Left kidney (tissue), 2 donors: ENCODE data around the gene MS4A15. TPM values are rescaled to one million over a fixed set of nuclear protein-coding genes. Genes with fewer than 3 reads are reported as not detected.
"Not testable (repeated sequence)": the region's sequence is repeated elsewhere in the genome, so short reads cannot be mapped to it uniquely, and the experiment has no call there.

Source experiments
- DNase-seq: peaks from one replicate; pipeline ENCODE4 v3.0.0-alpha.2; 2013
- polyA plus RNA-seq: library from polyadenylated mRNA; unstranded; fragments of 120-200 nt; gene quantifications from one replicate; pipeline ENCODE4 v1.2.1, GENCODE V29; 2013; ENCODE audit not compliant: insufficient read length

Gene MS4A15
- polyA plus RNA-seq, 1 donor = not detected

DNA sequence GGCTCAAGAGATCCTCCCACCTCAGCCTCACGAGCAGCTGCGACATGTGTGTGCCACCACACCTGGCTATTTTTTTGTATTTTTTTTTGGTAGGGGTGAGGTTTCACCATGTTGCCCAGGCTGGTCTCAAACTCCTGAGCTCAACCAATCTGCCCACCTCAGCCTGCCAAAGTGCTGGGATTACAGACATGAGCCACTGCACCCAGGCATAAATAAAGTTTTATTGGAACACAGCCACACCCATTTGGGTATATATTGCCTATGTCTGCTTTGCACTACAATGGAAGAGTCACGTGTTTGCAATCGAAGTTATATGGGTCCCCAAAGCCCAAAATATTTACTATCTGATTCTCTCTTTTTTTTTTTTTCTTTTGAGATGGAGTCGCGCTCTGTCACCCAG is 1.8 kb upstream of the MS4A15 start:
- DNase-seq = no peak

- no peak for DNase-seq
These were observed 649 bp downstream of the MS4A15 start for GRCh38 chr11:60757231-60757800.

DNA sequence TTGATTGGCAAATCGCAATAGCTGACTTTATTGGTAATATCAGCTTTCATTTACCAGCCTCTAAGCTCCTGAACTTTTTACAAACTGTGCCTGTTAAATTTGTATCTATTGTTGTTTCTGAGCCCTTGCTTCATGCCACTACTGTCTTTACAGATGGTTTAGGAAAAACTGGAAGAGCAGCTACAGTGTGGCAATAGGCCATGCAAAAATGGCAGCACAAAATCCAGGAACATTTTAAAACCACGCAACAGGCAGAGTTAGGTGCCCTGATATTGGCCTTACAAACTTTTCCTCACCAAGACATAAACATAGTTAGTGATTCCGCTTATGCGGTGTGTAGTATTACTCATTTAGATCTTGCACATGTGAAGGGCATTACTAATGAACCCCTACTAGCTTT is 2.0 kb downstream of the MS4A15 start:
- not testable (repeated sequence) for DNase-seq

DNA sequence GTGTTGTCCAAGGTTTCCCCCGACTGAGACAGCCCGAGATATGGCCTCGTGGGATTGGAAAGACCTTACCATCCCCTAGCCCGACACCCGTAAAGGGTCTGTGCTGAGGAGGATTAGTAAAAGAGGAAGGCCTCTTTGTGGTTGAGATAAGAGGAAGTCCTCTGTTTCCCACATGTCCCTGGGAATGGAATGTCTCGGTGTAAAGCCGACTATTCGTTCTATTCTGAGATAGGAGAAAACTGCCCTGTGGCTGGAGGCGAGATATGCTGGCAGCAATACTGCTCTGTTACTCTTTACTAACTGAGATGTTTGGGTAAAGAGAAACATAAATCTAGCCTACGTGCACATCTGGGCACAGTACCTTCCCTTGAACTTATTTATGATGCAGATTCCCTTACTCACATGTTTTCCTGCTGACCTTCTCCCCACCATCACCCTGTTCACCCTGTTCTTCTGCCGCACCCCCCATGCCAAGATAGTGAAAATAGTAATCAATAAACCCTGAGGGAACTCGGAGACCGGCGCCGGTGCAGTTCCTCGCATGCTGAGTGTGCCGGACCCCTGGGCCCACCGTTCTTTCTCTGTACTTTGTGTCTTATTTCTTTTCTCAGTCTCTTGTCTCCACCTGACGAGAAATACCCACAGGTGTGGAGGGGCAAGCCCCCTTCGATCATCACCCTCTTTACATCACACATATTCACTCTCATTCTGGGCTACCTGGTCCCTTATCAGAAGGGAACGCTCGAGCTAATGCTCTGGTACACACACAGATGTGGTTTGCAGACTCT is 3.0 kb downstream of the MS4A15 start:
- DNase-seq = not testable (repeated sequence)

DNA sequence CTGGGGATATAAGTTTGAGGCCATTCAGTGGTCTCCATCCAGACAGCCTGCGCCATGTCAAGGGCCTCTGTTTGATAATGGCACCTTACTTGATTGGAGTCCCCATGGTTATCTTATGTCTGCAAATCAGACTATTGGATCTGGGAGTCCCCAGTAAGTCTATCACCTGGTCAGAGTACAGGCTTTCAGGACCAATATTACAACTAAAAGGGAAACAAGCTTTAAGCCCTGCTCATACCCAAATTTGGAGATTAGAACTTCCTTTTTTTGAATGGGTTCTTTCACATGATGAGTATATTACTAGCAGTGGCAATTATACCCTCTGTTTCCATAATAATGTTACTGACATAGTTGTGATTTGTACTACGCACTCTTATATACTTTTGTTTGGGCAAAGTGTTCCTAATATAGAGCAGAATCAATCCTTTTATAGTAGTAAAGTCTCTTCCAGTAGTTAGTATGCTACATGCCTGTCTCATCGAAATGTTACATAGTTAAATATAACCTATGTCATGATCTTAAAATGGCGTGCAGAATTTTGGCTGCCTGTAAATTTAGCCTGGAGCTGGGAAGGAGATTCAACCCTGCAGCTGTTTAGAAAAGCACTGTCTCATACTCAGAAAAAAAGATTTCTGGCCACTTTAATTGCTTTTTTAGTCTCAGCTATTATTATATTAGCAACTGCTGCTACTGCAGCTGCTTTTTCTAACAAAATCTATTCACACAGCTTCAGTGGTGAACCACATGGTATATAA is 4.9 kb downstream of the MS4A15 start:
- DNase-seq = no peak

- no peak for DNase-seq
These were observed 6.4 kb downstream of the MS4A15 start for GRCh38 chr11:60762851-60763691.

DNA sequence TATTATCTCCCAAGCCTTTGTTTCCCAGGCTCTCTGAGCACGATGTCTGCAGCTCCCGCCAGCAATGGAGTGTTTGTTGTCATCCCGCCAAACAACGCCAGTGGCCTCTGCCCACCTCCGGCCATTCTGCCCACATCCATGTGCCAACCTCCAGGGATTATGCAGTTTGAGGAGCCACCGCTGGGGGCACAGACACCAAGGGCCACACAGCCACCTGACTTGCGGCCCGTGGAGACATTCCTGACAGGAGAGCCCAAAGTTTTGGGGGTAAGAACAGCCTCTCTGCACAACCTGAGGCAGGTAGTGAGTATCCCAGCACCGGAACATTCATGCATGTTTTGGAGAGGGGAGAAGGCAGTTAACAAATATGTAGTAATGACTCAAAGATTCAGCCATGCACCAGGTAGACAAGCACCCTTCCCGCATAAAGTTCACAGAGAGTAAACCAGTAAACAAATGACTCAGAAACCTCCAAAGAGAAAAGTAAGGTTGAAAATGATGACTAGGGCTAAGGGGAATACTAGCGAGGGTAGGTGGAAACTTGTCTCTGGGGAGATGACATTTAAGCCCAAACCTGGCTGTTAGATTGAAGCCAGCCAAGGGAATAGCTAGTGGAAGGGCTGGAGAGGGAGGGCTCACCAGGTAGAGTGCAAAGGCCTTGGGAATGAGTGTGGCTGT is 7.2 kb downstream of the MS4A15 start:
- no peak for DNase-seq

DNA sequence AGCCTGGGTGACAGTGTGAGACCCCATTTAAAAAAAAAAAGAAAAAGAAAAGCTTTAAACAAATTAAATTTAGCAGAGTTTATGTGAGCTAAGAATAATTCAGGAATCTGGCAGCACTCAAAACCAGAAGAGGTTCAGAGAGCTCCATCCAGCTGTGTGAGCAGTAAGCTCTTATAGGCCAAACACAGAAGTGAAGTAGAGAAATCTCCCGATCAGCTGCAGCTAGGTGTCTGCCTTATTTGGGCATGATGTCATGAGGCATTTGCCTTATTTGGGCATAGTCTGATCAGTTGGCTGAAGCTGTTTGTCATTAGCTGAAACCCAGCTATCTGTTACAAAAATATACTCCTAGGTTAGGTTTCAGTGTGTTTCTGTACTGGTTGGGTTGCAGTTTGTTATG is 8.2 kb downstream of the MS4A15 start:
- no peak for DNase-seq

DNA sequence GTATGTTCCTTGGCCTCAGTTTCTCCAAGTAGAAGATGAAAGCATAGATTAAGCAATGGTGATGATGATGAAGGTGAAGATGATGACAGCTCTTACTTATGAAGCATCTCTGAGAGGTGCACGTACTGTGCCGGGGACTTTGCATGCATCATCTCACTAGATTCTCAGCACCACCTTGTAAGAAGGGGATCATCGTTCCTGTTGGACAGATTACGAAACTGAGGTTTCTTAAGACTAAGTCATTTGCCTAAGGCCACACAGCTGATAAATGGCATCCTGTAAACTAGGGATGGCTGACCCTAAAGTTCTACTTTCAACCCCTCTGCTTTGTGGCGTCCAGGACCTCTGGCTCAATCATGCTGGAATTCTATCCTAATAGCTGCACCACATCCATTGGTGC is 8.7 kb downstream of the MS4A15 start:
- DNase-seq = no peak

- no peak for DNase-seq
These were observed 9.9 kb downstream of the MS4A15 start for GRCh38 chr11:60766547-60766946.

- no peak for DNase-seq
These were observed 10.7 kb downstream of the MS4A15 start for GRCh38 chr11:60767388-60767811.

GRCh38 chr11:60768202-60768601 is 11.5 kb downstream of the MS4A15 start:
- DNase-seq = no peak

GRCh38 chr11:60769273-60769672 is 12.6 kb downstream of the MS4A15 start:
- no peak for DNase-seq

GRCh38 chr11:60769811-60770210 is 13.1 kb downstream of the MS4A15 start:
- no peak for DNase-seq

DNA sequence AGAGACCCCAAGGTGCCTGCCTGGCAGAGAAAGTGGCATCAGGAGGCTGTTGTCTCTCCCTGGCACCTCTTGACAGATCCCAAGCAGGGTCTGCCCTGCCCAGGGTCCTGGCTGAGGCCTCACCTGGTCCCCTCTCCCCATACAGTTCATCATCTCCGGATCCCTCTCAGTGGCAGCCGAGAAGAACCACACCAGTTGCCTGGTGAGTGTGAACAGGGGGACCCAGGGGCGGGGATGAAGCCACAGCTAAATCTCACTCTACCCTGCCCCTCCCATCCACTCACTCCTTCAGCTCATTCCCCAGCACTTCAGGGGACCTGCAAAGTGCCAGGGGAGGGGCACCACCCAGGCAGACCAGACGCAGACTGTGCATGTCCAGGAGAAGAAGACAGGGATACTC is 14.5 kb downstream of the MS4A15 start:
- DNase-seq = no peak

DNA sequence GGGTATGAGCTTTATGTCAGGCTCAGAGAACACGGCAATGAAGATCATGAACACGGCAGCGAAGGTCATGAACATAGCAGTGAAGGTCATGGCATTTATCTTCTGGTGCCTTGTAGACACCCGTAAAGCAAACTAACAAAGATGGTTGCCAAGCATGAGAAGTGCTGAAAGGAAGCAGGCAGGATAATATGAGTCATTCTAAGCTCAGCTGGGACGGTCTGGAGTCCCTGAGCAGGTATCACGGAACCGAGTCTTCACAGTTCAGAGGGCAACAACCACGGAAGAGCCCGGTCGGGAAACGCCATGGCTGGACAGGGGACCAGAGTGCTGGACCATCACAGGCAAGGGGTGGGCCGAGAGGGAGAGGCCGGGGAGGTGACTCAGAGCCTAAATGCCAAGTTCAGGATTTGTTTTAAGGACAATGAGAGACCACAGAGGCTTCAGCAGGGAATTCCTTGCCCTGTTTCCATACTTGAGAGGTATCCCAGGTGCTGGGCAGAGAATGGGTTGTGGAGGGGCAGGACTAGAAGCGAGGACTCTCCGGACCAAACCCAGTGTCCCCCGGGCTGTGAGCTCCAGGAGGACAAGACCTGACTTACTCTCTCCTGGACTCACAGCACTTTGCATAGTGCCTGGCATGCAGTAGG is 15.3 kb downstream of the MS4A15 start:
- no peak for DNase-seq

DNA sequence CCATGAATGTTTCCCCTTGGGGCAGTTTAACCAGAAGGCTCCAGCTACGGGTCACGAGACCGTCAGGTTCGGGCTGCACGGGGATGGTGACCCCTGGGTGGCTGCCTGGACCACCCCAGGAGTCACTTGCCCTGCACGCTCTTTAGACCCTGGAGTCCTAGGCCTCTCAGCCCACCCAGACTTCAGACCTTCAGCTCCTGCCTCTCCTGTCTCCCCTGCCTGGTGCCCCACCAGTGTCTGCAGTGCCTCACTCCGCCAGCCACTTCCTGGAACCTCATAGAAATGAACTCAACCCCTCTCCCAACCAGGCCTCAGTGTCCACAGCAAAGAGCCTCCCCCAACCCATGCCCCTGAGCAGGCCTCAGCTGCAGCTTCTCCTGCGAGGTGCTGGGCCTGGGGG is 16.0 kb downstream of the MS4A15 start:
- DNase-seq = no peak

GRCh38 chr11:60774726-60775125 is 18.1 kb downstream of the MS4A15 start:
- DNase-seq = no peak

DNA sequence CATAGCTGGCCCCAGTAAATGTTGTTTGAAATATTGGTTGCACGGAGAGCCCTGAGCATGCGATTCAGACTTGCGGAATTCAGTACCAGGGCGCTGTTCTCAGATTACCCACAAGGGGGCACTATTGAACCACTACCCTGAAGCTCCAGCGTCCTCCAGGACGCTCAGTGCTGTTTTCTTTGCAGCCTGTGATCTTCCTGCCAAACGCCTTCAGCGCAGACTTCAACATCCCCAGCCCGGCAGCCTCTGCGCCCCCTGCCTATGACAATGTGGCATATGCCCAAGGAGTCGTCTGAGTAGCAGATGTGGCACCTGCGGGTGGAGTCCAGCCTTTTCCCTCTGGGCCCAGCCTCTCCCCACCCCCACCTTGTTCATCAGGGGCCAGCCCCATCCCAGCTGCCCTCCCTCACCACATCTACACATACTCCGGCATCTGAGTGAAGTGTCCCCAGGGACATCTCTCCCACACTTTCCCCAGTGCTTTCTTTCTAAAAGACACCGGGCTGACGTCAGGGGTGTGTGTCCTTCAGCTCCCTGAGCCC is 18.8 kb downstream of the MS4A15 start:
- peak; percentile 85 for DNase-seq

DNA sequence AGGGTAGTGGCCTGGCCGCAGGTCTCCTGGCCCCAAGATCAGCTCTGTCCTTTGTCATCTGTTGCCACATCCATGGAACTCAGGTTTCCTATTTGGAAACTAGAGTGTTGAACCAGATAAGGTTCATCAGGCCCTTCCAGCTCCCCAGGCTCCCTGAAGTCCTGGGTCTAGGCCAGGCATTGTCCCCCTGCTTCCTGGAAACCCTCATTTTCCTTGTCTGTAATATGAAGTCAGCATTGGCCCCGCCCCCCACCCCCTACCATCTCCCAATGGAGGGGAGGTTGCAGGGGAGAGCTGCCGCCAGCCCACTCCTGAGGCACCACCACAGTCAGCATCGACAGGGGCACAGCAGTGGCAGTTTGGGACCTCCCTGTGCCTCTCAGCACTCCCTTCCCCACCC is 19.5 kb downstream of the MS4A15 start:
- DNase-seq = no peak

DNA sequence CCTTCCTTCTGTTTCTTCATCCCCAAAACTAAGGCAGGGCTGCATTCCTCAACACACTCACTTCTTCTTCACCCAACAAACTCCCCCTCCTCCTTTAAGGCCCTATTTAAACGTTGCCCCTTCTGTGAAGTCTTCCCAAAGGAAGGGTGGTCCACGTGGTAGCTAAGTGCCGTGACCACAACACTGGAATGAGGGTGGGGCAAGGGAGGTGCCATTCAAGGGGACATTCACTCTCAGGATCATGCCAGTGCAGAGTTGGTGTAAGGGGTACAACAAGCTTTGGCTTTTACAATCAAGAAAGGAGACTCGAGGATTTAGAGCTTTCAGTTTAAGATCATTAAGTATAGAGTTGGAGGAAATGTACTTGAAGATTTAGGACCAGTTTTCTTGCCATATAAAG is 20.4 kb downstream of the MS4A15 start:
- no peak for DNase-seq
